HCT116 (cell line): ENCODE data around the gene SBF2. TPM values are rescaled to one million over a fixed set of nuclear protein-coding genes. Genes with fewer than 3 reads are reported as not detected.
"Not testable (repeated sequence)": the region's sequence is repeated elsewhere in the genome, so short reads cannot be mapped to it uniquely, and the experiment has no call there.

Source experiments
- ATAC-seq: fragments of 200-7000 bp; cut with Tn5 transposase; 2 replicates; pipeline ENCODE4 v1.9.1; 2020; ENCODE audit warnings: mild to moderate bottlenecking, moderate library complexity
- BruUV-seq: library from RNA; stranded (reverse); fragments of 400-500 nt; replicated peaks from 2 replicates; lab custom pipeline; 2021; lab: Mats Ljungman, UMichigan
- CTCF ChIA-PET: fragments of 300-600 bp; sonication (Branson Sonifier 250); formaldehyde crosslinking; loops from one replicate; lab custom pipeline; 2021; ENCODE audit warnings: antibody characterized with exemption; lab: Charles Lee
- POLR2A ChIA-PET: fragments of 300-600, 350-600 bp; sonication (Branson Sonifier 250); formaldehyde crosslinking; loops from one replicate; lab custom pipeline; 2021; ENCODE audit warnings: antibody characterized with exemption; lab: Charles Lee
- RAD21 ChIA-PET, 2 experiments: fragments of 300-600 bp; sonication (Branson Sonifier 250); formaldehyde crosslinking; loops; one replicate each; lab custom pipeline; 2023; ENCODE audit warnings: low total read pairs in 2 of 2; ENCODE audit not compliant: uncharacterized antibody in 2 of 2, unreplicated experiment in 2 of 2, low non-redundant PET in 1 of 2; lab: Charles Lee
- DNase-seq: peaks from one replicate; pipeline ENCODE4 v3.0.0-alpha.2; 2010; ENCODE audit warnings: low read depth, low spot score
- H2AFZ ChIP-seq: fragments of 200-600 bp; shearing (Covaris generic), sonication (generic); 2 replicates; pipeline ENCODE4 v1.6.1; 2017; ENCODE audit warnings: low read depth, mixed run types, mixed read lengths, antibody characterized with exemption, low read length; ENCODE audit not compliant: poor library complexity, severe bottlenecking
- H3K27ac ChIP-seq: 2 replicates; pipeline ENCODE4 v1.5.1; 2012; ENCODE audit warnings: low read depth, low read length
- H3K27me3 ChIP-seq: fragments of 200-600 bp; sonication (generic); 2 replicates; pipeline ENCODE4 v1.6.1; 2016; ENCODE audit warnings: mixed run types, low read length, mixed read lengths; ENCODE audit not compliant: insufficient read depth
- H3K36me3 ChIP-seq, 2 experiments: fragments of 200-500 bp in 1 of 2; fragments of 200-600 bp in 1 of 2; sonication (Bioruptor generic) in 1 of 2; sonication (generic) in 1 of 2; 2 replicates each; pipeline versions ENCODE4 v1.5.1 to v1.6.1; 2014 to 2016; ENCODE audit warnings: low read length in 2 of 2, inconsistent platforms in 1 of 2, mixed read lengths in 1 of 2, mixed run types in 1 of 2; ENCODE audit not compliant: insufficient read depth in 2 of 2, control insufficient read depth in 1 of 2
- H3K4me1 ChIP-seq, 2 experiments: fragments of 200-600 bp in 1 of 2; sonication (generic) in 1 of 2; 2 replicates each; pipeline versions ENCODE4 v1.5.1 to v1.6.1; 2012 to 2017; ENCODE audit warnings: low read length in 2 of 2, inconsistent platforms in 1 of 2, mild to moderate bottlenecking in 1 of 2, mixed read lengths in 1 of 2, mixed run types in 1 of 2, moderate library complexity in 1 of 2; ENCODE audit not compliant: insufficient read depth in 2 of 2, control insufficient read depth in 1 of 2
- H3K4me2 ChIP-seq: fragments of 200-600 bp; sonication (generic); 2 replicates; pipeline ENCODE4 v1.6.1; 2017; ENCODE audit warnings: mixed run types, low read length, mixed read lengths
- H3K4me3 ChIP-seq, 2 experiments: fragments of 200-600 bp in 1 of 2; sonication (generic) in 1 of 2; replicated peaks in 1 of 2; 2 replicates each; pipeline ENCODE4 v1.5.1; 2011 to 2016; ENCODE audit warnings: low read length in 2 of 2, control low read depth in 1 of 2, low read depth in 1 of 2, mild to moderate bottlenecking in 1 of 2, mixed read lengths in 1 of 2, mixed run types in 1 of 2
- H3K79me2 ChIP-seq: fragments of 200-600 bp; sonication (generic); 2 replicates; pipeline ENCODE4 v1.6.1; 2017; ENCODE audit warnings: mild to moderate bottlenecking, mixed run types, low read length, moderate library complexity, mixed read lengths; ENCODE audit not compliant: insufficient read depth
- H3K9ac ChIP-seq: fragments of 200-600 bp; sonication (generic); 2 replicates; pipeline ENCODE4 v1.6.1; 2016; ENCODE audit warnings: low read length, mixed read lengths
- H3K9me2 ChIP-seq: fragments of 200-600 bp; sonication (generic), shearing (Covaris generic); 2 replicates; pipeline ENCODE4 v1.6.1; 2017; ENCODE audit warnings: mixed run types, mild to moderate bottlenecking, moderate library complexity; ENCODE audit not compliant: insufficient read depth
- H3K9me3 ChIP-seq, 2 experiments: fragments of 200-500 bp in 1 of 2; fragments of 200-600 bp in 1 of 2; sonication (Bioruptor generic) in 1 of 2; sonication (generic) in 1 of 2; 2 replicates each; pipeline ENCODE4 v1.6.1; 2014 to 2017; ENCODE audit warnings: low read length in 2 of 2, mixed read lengths in 2 of 2, inconsistent platforms in 1 of 2, low read depth in 1 of 2, mild to moderate bottlenecking in 1 of 2, mixed run types in 1 of 2, moderate library complexity in 1 of 2; ENCODE audit not compliant: control insufficient read depth in 1 of 2, insufficient read depth in 1 of 2
- H4K20me1 ChIP-seq: fragments of 200-600 bp; sonication (generic), shearing (Covaris generic); 2 replicates; pipeline ENCODE4 v1.6.1; 2017; ENCODE audit warnings: mixed run types, mild to moderate bottlenecking, moderate library complexity; ENCODE audit not compliant: insufficient read depth
- ELF1 ChIP-seq: IDR thresholded peaks from 2 replicates; pipeline ENCODE4 v1.6.1; 2012; ENCODE audit warnings: low read depth, borderline replicate concordance
- FOSL1 ChIP-seq: IDR thresholded peaks from 2 replicates; pipeline ENCODE4 v1.6.1; 2012; ENCODE audit warnings: low read depth
- POLR2A ChIP-seq: IDR thresholded peaks from 2 replicates; pipeline ENCODE4 v1.7.0; 2011; ENCODE audit warnings: borderline replicate concordance; ENCODE audit not compliant: insufficient read depth, insufficient read length; ENCODE audit errors: extremely low read depth
- RAD21 ChIP-seq: IDR thresholded peaks from 2 replicates; pipeline ENCODE4 v1.6.1; 2012; ENCODE audit warnings: low read depth, mild to moderate bottlenecking
- SRF ChIP-seq: IDR thresholded peaks from 2 replicates; pipeline ENCODE4 v1.6.1; 2012; ENCODE audit warnings: low read depth
- YY1 ChIP-seq: IDR thresholded peaks from 2 replicates; pipeline ENCODE4 v1.6.1; 2011; ENCODE audit warnings: low read length, low read depth, moderate library complexity, mild to moderate bottlenecking; ENCODE audit not compliant: insufficient replicate concordance; ENCODE audit errors: extremely low read depth
- ZNF274 ChIP-seq: fragments of 200-500 bp; sonication (Bioruptor generic); IDR thresholded peaks from 2 replicates; pipeline ENCODE4 v1.6.1; 2014; ENCODE audit warnings: mild to moderate bottlenecking, low read depth, low read length, inconsistent platforms
- intact Hi-C: fragments of 100-400 bp; cut with micrococcal nuclease; formaldehyde crosslinking; loops from 2 replicates; pipeline ENCODE4 v1.10.0; 2022
- total RNA-seq: library from RNA; stranded (reverse); gene quantifications from one replicate; pipeline ENCODE4 v1.2.1, GENCODE V29; 2021; ENCODE audit not compliant: unreplicated experiment
- TF ChIP-seq, protein P1 (sequence below): IDR thresholded peaks from 2 replicates; pipeline ENCODE4 v1.6.1; 2012

SBF2 gene
- total RNA-seq, 1 experiment from 2014 or later = 35.0 TPM

DNA sequence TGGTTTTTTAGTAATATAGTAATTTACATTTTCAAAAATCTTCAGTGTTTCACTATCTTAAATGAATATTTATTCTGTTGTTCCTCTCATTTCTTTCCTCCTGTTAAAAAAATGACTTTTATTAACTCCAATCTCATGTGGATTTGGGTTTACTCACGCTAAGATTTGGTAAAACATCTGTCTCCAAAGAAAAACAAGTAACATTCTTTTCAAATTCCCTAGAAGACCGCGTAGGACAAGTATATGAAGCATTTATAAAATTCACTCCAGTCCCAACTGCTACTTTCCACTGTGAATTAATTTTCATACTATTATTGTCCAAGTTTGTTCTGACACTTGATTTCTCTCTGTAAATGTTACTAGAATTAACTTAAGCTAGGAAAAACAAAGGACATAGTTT lies 26.2 kb downstream of the SBF2 start:
- Histone ChIP-seq H3K9me3 (no peaks in the 10 kb centered on the region), H3K36me3 (no peaks in the 10 kb centered on the region), H3K27me3 (no peaks in the 10 kb centered on the region), H3K4me3 (no peak overlapping the region), H3K9ac (no peak overlapping the region), H3K4me1 (no peaks in the 10 kb centered on the region), H3K79me2 (peaks cover 18% of the 10 kb centered on the region), H3K27ac (no peak overlapping the region), H3K9me2 (no peaks in the 10 kb centered on the region), H3K4me2 (no peak overlapping the region), H4K20me1 (no peaks in the 10 kb centered on the region), H2AFZ (no peak overlapping the region)
- CTCF ChIA-PET = no interaction called here
- no peak for DNase-seq
- no TSS peak for BruUV-seq
- POLR2A ChIA-PET = no interaction called here
- intact Hi-C loops = no loop called here
- no peak for ATAC-seq
- RAD21 ChIA-PET = no interaction called here
- no peak for TF ChIP-seq ELF1
- no peak for TF ChIP-seq ZNF274
- no peak for TF ChIP-seq FOSL1
- TF ChIP-seq, protein P1, sequence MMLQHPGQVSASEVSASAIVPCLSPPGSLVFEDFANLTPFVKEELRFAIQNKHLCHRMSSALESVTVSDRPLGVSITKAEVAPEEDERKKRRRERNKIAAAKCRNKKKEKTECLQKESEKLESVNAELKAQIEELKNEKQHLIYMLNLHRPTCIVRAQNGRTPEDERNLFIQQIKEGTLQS = no peak
- TF ChIP-seq SRF = no peak
- no peak for TF ChIP-seq POLR2A
- no peak for TF ChIP-seq YY1

GRCh38 chr11:10265936-10266335 lies 28.1 kb downstream of the SBF2 start:
- RAD21 ChIA-PET = no interaction called here
- H3K27me3 ChIP-seq = no peaks in the 10 kb centered on the region
- no peak overlapping the region for H3K4me2 ChIP-seq
- H3K27ac ChIP-seq = no peak overlapping the region
- TF ChIP-seq RAD21 = no peak
- intact Hi-C loops = no loop called here
- POLR2A ChIA-PET = no interaction called here
- H4K20me1 ChIP-seq = no peaks in the 10 kb centered on the region
- CTCF ChIA-PET = no interaction called here
- no peak for DNase-seq
- peaks cover 0 to 5% of the 10 kb centered on the region in 2 experiments; a peak in 1 of 4 replicates for H3K4me1 ChIP-seq
- no peak for ATAC-seq
- peaks cover 18% of the 10 kb centered on the region for H3K79me2 ChIP-seq
- no peaks in the 10 kb centered on the region for H3K36me3 ChIP-seq
- no peaks in the 10 kb centered on the region for H3K9me2 ChIP-seq
- no peak overlapping the region for H3K4me3 ChIP-seq
- BruUV-seq = no TSS peak
- H3K9me3 ChIP-seq = no peaks in the 10 kb centered on the region
- no peak overlapping the region for H3K9ac ChIP-seq
- H2AFZ ChIP-seq = no peak overlapping the region

DNA sequence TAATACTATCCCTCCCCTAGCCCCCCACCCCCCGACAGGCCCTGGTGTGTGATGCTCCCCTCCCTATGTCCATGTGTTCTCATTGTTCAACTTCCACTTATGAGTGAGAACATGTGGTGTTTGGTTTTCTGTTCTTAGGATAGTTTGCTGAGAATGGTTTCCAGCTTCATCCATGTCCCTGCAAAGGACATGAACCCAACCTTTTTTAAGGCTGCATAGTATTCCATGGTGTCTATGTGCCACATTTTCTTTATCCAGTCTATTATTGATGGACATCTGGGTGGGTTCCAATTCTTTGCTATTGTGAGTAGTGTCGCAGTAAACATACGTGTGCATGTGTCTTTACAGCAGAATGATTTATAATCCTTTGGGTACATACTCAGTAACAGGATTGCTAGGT lies 29.3 kb downstream of the SBF2 start:
- BruUV-seq, H3K9me2 ChIP-seq, H3K4me2 ChIP-seq, intact Hi-C loops, H3K27me3 ChIP-seq, RAD21 ChIA-PET, H3K9me3 ChIP-seq, CTCF ChIA-PET, H2AFZ ChIP-seq, H4K20me1 ChIP-seq, H3K4me1 ChIP-seq, ATAC-seq, H3K9ac ChIP-seq, H3K27ac ChIP-seq, H3K36me3 ChIP-seq, DNase-seq, H3K4me3 ChIP-seq: not testable (repeated sequence)
- POLR2A ChIA-PET = interaction anchor here (0.7 kb wide), 1 partner anchor 16 kb away, joined by 4 read pairs; no protein-coding TSS in a partner anchor
- peaks cover 16% of the 10 kb centered on the region for H3K79me2 ChIP-seq
